HG02973 (cell line): ENCODE measurements around the gene CTNNBIP1.

ENCODE experiments used
- ATAC-seq: cut with Tn5 transposase; IDR thresholded peaks from one replicate; pipeline ENCODE4 v1.9.1; 2021; ENCODE audit warnings: moderate library complexity; ENCODE audit not compliant: unreplicated experiment

The CTNNBIP1 gene

GRCh38 chr1:9859281-9860014 lies 50.6 kb downstream of the CTNNBIP1 start:
- ATAC-seq, result no peak

DNA sequence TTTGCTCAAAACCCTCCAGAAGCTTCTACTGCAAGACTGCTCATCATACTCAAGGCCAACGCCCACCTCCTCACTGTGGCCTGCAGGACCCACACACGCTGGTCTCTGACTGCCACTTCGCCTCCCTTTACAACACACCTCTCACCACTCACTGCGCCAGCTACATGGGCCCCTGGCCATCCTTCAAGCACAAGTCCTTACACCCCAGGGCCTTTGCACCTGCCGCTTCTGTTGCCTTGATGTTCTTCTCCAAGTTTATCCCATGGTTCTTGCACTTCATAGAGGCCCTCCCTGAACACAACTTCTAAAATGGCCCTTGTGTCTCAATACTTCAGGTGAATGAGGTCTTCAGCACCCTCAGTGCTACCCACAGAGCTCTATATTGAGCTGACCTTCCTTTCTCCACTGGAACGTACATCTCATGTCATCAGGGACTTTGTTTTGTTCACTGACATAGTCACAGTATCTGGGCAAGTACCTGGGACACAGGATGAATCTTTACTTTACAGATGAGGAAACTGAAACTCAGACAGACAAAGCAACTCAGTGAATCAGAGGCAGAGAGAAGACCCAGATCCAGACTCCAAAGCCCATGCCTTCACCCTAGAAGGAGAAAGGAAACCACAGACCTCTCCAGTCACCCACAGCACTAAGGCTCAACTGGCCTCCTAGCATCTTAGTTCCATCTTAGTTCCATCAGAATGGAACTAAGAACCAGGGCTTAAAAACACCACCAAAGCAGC lies 51.6 kb downstream of the CTNNBIP1 start:
- ATAC-seq, result no peak

DNA sequence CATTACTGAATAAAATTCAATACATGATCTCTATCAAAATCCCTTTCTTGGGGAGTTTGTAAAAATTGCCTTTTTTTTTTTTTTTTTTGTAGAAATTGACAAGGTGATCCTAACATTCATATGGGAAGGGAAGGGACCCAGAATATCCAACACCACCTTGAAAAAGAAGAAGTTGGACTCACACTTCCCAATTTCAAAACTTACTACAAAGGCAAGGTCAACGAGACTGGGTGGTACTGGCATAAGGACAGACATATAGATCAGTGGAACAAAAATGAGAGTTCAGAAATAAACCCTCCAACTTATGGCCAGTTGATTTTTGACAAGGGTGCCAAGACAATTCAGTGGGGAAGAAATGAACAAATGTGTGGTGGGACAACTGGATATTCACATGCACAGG lies 54.9 kb downstream of the CTNNBIP1 start:
- no peak for ATAC-seq

GRCh38 chr1:9853249-9853595 lies 56.8 kb downstream of the CTNNBIP1 start:
- ATAC-seq, result no peak

DNA sequence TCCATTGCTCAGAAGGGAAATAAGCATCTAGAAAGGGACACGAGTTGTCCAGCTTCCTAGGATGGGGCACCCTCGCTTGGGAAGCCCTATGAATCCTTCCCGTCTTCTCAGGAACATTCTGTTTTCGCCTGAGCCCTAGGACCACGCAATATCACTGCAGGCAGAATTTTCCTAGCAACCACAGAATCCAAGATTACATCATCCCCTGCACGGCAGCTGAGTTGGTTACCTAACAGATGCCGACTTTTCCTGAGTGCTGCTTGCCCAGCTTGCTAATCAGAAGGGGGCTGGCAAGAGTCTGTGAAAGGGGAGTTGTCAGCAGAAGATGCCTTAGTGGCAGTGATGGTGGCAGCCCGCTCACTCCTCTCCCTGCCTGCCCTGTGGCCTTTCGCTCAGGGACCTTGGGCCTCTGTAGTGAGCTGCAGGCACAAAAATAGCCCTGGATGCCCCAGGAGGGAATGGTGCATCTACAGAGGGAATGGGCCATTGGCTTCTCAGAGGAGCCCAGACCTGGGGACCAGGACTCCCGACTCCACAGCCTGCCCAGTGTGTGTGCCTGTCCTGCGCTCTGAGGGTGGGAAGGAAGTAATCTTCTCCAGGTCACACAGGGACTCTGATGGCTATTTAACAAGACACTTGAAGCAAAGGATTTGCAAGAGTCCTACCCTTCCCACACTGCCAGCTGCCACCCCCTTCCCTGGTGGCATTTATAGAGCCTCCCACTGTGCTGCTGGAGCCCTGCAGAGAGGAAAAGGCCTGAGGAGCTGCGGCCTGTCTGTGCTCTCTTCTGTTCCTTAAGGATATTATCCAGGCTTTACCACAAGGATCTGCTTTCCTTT lies 57.4 kb downstream of the CTNNBIP1 start:
- ATAC-seq, result no peak

GRCh38 chr1:9852004-9852403 lies 58.1 kb downstream of the CTNNBIP1 start:
- ATAC-seq, result no peak

DNA sequence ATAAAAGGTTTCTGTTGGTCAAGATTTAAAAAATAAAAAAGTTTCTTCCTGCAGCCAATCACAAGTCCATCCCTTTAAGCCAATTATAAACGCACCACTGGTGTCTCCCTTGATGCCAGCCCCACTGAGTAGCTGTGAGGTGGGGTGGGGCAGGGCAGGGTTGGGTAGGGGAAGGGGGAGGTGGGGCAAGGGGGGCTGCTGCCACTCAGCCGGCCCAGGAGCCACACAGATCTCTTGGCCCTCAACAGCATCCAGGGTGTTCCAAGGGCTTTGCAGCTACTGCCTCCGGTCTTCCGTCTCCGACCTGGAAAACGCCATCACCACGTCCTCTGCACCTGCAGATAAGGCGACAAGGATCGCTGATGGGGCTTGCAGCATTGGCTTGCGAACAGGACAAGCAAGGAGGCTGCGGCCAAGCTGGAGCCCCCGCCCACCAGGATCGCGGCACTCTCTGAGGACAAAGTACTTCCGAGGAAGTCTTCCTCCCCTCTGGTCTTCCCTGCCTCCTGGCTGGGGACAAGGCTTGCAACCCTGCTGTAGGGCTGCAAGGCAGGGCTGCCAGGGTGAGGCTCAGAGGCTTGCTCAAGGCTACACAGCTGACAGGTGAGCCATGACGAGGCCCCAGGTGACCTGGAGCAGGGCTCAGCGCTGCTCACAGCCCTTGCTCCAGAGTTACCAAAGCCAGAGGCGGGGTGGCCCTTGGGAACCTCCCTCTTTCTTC lies 59.5 kb downstream of the CTNNBIP1 start:
- ATAC-seq, result no peak

DNA sequence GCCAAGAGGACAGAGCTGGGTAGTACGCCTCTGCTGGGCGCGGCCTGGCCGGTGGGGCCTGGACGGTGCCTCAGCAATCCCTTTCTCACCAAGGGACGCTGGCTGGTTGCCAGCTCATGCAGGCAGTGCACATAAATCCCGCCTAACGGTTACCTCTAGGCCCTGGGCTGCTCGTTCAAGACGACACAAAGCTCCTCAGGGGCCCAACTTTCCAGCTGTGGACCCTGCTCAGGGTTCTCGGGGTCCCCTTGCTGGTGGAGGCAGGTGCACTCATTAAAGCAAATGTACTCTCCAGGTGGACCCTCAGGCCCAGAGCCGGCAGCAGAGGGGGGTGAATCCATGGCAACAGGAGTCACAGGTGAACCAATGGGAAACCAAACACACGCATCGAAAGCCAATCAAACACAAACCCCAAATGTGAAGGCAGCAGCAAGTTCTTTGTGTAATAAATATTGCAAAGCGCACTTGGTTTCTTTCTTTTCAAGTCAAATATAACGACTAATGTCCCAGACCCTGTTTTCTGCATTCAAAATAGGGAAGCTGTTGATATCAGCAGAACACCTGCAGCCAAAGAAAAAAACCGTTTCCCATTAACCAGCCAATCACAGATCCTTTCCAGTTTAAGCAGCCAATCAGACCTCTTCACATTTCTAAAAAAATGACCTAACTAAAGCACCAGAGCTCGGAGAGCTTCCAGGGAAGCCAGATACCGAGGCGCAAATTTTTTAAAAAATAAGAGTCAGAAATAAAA lies 60.2 kb downstream of the CTNNBIP1 start:
- ATAC-seq, result no peak

DNA sequence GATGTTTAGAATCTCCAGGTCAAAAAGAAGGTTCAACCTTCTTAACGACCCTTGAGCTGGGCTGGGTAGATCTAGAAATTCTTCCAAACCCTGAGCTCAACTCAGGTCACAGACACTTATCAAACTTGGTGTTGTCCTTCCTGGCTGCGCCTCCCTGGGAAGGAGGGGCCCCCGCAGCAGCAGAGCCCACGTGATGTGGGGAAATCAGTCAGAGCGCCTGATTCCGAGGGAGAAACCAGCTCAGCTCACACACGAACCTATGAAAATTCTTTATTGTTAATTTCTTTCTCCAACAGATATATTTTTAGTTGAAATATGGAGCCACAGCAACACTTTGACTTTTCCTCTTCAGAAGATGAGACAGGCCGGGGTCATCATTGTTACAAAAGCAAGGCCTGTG lies 62.0 kb downstream of the CTNNBIP1 start:
- ATAC-seq, result no peak

GRCh38 chr1:9847269-9847668 lies 62.8 kb downstream of the CTNNBIP1 start:
- no peak for ATAC-seq

DNA sequence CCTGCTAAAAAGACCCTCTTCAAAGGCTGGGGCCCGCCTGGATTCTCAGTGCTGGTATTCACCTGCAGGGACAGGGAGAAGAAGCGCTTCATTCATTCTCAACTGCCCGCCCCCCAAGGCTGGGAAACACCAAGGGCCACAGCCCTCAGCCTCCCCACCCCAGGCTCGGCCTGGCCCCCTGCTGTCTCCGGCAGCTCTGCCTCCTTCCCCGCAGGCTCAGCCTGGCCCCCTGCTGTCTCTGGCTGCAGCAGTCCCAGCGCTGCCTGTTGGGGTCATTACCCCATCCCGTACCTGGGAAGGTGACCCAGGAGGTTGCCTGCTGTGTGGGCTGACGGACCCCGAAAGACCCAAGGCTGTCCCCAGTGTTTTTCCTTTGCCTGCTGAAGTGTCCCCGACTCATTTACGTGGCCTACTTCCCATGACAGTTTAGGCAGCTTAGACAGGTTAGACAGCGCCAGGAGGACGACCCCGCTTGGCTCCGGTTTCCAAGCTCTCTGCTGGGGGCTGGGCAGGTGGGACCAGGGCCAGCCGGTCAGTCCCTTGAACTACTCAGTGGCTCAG lies 63.4 kb downstream of the CTNNBIP1 start:
- ATAC-seq, result no peak

DNA sequence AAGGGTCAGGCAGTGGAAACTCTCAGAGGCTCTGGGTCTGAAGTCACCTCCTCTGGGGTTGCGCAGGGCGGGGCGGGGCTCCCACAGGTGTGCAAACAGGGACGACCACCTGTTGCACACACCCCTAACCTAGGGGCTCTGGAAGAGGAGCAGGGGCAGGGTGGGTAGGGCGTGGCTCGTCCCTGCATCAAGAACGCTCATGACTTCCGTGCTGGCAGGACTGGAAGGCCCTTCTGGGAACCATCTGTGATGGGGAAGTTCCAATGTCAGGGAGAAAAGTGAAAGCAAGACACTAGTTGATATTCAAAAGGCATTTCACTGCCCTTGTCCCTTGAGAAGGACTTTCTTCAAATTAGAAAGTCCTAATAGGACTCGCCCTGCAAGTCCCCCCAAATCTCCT lies 64.2 kb downstream of the CTNNBIP1 start:
- ATAC-seq, result no peak

DNA sequence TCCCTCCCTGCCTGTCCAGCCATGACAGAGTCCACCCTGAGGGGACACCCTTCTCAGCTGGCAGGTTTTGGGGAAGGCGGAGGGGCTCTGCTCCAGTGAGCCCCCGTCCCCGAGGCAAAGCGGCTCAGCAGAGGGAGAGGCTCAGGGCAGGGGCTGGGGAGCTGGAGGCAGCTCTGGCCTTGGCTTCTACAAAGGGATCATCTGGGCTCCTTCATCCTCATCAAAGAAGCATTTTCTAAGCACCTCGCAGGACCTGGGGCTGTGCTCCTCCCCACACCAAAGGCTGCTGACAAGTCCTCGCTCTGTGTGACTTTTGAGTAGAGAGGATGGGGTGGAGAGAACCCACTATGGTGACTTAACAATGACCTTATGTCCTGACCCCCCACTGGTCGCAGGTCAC lies 65.3 kb downstream of the CTNNBIP1 start:
- no peak for ATAC-seq

DNA sequence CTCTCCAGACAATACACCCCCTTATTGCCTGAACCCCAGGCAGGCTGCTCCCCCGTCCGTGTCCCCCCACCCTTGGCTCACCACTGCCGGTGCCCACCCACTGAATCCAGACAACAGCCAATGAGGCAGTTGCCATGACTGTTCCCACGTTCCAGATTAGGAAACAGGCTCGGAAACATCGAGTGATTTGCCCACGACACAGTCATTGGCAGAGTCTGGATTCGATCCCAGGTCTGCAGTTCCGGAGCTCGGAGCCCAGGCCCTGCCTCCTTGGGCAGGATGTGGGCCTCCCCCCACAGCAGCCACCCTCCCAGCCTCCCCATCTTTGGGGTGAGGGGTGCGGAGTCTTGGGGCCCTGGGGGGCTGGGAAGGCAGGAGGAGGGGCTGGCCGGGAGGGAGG lies 66.0 kb downstream of the CTNNBIP1 start:
- no peak for ATAC-seq

DNA sequence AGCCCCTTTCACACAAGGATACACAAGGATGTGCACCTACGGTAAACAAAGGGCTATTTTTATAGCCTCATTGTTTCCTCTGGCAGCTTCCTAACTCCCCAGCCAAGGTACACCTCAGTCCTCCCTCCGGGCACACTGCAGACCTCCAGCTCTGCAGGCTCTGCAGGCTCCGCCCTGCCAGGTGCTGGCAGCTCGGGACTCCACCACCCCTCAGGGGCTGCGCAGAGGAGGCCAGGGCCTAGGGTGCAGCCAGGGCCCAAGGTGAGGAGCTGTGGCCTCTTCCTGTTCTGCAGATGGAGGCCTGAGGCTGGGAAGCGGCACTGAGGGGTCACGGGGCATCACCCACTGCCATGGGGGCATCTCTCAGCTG lies 66.5 kb downstream of the CTNNBIP1 start:
- ATAC-seq, result no peak

- no peak for ATAC-seq
Measured at GRCh38 chr1:9842781-9843575, 67.1 kb downstream of the CTNNBIP1 start.

DNA sequence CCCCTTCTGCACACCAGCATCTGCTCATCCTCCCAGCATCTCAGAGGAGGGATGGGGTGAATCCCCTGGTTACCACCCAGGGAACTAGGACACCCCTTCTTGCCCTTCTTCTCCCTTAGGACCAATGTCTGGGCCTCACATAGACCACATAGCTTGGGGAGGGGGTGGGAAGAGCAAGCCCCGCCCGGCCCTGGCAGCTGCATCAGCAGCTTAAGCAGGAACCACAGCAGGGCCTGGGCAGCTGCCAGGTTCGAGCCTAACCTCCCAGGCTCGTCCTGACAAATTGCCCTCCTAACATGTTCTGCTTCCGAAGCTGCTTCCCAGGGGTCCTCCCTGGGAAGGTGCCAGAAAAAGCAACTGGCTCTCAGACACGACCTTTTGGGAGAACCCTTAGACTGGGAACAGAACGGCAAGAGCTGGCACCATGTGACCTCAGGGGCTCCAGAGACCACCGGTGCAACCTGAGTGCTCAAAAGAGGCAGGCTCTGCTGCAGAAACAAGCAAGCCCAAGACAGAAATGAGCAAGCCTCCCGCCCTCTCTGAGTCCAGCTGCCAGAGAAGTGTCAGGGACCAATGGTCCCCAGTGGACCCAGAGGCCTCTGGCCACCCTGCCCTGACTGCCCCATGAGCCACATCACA lies 67.9 kb downstream of the CTNNBIP1 start:
- no peak for ATAC-seq

GRCh38 chr1:9841460-9841859 lies 68.6 kb downstream of the CTNNBIP1 start:
- no peak for ATAC-seq

DNA sequence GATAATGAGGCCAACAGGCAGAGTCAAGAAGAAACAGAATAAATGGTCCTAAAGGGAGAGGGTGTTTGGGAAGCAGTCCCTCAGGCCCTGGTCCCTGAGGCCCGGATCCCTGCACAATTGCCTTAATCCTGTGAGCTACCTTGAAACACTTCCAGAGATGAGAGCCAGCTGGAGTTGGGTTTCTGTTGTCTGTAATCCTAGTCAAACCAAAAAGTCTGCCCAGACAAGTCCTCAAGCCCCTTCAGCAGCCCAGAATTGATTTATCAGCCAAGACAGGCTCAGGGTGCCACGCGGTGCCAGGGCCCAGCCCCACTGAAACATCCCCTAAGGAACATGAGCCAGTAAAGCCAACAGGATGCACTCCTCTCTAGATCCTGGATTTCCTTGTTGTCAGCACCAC lies 69.9 kb downstream of the CTNNBIP1 start:
- no peak for ATAC-seq
